HEK293 (cell line): Measurements from ENCODE around the gene TPRA1.

Experiments
- SALL2 ChIP-seq: fragments of 450-650 bp; formaldehyde crosslinking; IDR thresholded peaks from 2 replicates; pipeline ENCODE4 v1.5.0; 2017; ENCODE audit warnings: missing biosample characterization, mild to moderate bottlenecking, missing genetic modification characterization, borderline replicate concordance
- TCF7L2 ChIP-seq: IDR thresholded peaks from 2 replicates; pipeline ENCODE4 v1.6.1; 2011; ENCODE audit warnings: low read depth, mild to moderate bottlenecking, inconsistent platforms, low read length, moderate library complexity, borderline replicate concordance
- ZNF112 ChIP-seq: fragments of 450-650 bp; formaldehyde crosslinking; IDR thresholded peaks from 2 replicates; pipeline ENCODE4 v1.5.0; 2017; ENCODE audit warnings: missing biosample characterization, missing genetic modification characterization
- ZNF2 ChIP-seq: fragments of 450-650 bp; formaldehyde crosslinking; IDR thresholded peaks from 2 replicates; pipeline ENCODE4 v1.5.1; 2016; ENCODE audit warnings: missing biosample characterization, missing genetic modification characterization
- ZNF239 ChIP-seq: fragments of 450-650 bp; formaldehyde crosslinking; IDR thresholded peaks from 2 replicates; pipeline ENCODE4 v1.5.1; 2016; ENCODE audit warnings: missing biosample characterization, missing genetic modification characterization
- ZNF76 ChIP-seq: fragments of 450-650 bp; formaldehyde crosslinking; IDR thresholded peaks from 2 replicates; pipeline ENCODE4; 2016; ENCODE audit warnings: low read depth, missing biosample characterization, missing genetic modification characterization, borderline replicate concordance
- TF ChIP-seq, protein P1 (sequence below): fragments of 450-650 bp; formaldehyde crosslinking; optimal IDR thresholded peaks from 2 replicates; pipeline ENCODE3; 2016; ENCODE audit warnings: missing biosample characterization, mild to moderate bottlenecking, missing genetic modification characterization
- TF ChIP-seq, protein P2 (sequence below): fragments of 450-650 bp; formaldehyde crosslinking; IDR thresholded peaks from 2 replicates; pipeline ENCODE4 v1.5.1; 2016; ENCODE audit warnings: missing biosample characterization, missing genetic modification characterization
- TF ChIP-seq, protein P3 (sequence below): fragments of 450-650 bp; formaldehyde crosslinking; IDR thresholded peaks from 2 replicates; pipeline ENCODE4 v1.5.1; 2016; ENCODE audit warnings: missing biosample characterization, missing genetic modification characterization

DNA sequence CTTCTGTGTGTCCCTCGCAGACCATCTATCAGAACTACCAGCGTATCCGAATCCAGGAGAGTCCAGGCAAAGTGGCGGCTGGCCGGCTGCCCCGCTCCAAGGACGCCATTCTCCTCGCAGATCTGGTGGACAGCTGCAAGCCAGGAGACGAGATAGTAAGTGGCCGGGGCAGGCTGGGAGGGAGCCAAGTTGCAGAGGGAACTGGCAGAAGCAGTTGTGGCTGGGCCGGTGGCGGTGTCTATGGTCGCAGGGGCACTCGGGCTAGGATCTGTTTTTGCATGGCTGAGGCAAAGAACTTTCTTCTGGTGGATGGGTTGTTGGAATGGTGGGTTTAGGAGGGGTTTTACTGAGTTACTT is 17.8 kb upstream of the TPRA1 start:
- TF ChIP-seq ZNF239 (tag by site-specific recombination) = no peak
- TF ChIP-seq, protein P1, sequence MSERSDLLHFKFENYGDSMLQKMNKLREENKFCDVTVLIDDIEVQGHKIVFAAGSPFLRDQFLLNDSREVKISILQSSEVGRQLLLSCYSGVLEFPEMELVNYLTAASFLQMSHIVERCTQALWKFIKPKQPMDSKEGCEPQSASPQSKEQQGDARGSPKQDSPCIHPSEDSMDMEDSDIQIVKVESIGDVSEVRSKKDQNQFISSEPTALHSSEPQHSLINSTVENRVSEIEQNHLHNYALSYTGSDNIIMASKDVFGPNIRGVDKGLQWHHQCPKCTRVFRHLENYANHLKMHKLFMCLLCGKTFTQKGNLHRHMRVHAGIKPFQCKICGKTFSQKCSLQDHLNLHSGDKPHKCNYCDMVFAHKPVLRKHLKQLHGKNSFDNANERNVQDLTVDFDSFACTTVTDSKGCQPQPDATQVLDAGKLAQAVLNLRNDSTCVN (tag by site-specific recombination) = no peak
- TF ChIP-seq, protein P2, sequence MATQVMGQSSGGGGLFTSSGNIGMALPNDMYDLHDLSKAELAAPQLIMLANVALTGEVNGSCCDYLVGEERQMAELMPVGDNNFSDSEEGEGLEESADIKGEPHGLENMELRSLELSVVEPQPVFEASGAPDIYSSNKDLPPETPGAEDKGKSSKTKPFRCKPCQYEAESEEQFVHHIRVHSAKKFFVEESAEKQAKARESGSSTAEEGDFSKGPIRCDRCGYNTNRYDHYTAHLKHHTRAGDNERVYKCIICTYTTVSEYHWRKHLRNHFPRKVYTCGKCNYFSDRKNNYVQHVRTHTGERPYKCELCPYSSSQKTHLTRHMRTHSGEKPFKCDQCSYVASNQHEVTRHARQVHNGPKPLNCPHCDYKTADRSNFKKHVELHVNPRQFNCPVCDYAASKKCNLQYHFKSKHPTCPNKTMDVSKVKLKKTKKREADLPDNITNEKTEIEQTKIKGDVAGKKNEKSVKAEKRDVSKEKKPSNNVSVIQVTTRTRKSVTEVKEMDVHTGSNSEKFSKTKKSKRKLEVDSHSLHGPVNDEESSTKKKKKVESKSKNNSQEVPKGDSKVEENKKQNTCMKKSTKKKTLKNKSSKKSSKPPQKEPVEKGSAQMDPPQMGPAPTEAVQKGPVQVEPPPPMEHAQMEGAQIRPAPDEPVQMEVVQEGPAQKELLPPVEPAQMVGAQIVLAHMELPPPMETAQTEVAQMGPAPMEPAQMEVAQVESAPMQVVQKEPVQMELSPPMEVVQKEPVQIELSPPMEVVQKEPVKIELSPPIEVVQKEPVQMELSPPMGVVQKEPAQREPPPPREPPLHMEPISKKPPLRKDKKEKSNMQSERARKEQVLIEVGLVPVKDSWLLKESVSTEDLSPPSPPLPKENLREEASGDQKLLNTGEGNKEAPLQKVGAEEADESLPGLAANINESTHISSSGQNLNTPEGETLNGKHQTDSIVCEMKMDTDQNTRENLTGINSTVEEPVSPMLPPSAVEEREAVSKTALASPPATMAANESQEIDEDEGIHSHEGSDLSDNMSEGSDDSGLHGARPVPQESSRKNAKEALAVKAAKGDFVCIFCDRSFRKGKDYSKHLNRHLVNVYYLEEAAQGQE (tag by site-specific recombination) = no peak
- no peak for TF ChIP-seq SALL2
- no peak for TF ChIP-seq ZNF76 (tag by site-specific recombination)
- no peak for TF ChIP-seq TCF7L2
- no peak for TF ChIP-seq ZNF2 (tag by site-specific recombination)
- TF ChIP-seq, protein P3, sequence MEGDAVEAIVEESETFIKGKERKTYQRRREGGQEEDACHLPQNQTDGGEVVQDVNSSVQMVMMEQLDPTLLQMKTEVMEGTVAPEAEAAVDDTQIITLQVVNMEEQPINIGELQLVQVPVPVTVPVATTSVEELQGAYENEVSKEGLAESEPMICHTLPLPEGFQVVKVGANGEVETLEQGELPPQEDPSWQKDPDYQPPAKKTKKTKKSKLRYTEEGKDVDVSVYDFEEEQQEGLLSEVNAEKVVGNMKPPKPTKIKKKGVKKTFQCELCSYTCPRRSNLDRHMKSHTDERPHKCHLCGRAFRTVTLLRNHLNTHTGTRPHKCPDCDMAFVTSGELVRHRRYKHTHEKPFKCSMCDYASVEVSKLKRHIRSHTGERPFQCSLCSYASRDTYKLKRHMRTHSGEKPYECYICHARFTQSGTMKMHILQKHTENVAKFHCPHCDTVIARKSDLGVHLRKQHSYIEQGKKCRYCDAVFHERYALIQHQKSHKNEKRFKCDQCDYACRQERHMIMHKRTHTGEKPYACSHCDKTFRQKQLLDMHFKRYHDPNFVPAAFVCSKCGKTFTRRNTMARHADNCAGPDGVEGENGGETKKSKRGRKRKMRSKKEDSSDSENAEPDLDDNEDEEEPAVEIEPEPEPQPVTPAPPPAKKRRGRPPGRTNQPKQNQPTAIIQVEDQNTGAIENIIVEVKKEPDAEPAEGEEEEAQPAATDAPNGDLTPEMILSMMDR (tag by site-specific recombination) = no peak
- TF ChIP-seq ZNF112 (tag by site-specific recombination) = no peak
